Mucosa of stomach (tissue), 1 donor: ENCODE results near the gene METTL27.
"Not testable (repeated sequence)": the region's sequence is repeated elsewhere in the genome, so short reads cannot be mapped to it uniquely, and the experiment has no call there.

Experiments
- H3K27me3 ChIP-seq: one replicate; pipeline ENCODE4 v1.7.0; 2013; ENCODE audit warnings: mild to moderate bottlenecking, low read length; ENCODE audit not compliant: control insufficient read depth, insufficient read depth
- H3K36me3 ChIP-seq: one replicate; pipeline ENCODE4 v1.7.0; 2013; ENCODE audit warnings: low read length; ENCODE audit not compliant: control insufficient read depth, insufficient read depth
- H3K4me1 ChIP-seq: one replicate; pipeline ENCODE4 v1.7.0; 2013; ENCODE audit warnings: mild to moderate bottlenecking, low read length; ENCODE audit not compliant: control insufficient read depth, insufficient read depth
- H3K4me3 ChIP-seq: one replicate; pipeline ENCODE4 v1.7.0; 2013; ENCODE audit warnings: low read length
- H3K9ac ChIP-seq: one replicate; pipeline ENCODE4 v1.7.0; 2013; ENCODE audit warnings: mild to moderate bottlenecking, low read length, moderate library complexity
- H3K9me3 ChIP-seq: one replicate; pipeline ENCODE4 v1.7.0; 2013; ENCODE audit warnings: mild to moderate bottlenecking, low read length, moderate library complexity; ENCODE audit not compliant: control insufficient read depth
- donor health status: Pancreatic carcinoma.

METTL27 gene

DNA sequence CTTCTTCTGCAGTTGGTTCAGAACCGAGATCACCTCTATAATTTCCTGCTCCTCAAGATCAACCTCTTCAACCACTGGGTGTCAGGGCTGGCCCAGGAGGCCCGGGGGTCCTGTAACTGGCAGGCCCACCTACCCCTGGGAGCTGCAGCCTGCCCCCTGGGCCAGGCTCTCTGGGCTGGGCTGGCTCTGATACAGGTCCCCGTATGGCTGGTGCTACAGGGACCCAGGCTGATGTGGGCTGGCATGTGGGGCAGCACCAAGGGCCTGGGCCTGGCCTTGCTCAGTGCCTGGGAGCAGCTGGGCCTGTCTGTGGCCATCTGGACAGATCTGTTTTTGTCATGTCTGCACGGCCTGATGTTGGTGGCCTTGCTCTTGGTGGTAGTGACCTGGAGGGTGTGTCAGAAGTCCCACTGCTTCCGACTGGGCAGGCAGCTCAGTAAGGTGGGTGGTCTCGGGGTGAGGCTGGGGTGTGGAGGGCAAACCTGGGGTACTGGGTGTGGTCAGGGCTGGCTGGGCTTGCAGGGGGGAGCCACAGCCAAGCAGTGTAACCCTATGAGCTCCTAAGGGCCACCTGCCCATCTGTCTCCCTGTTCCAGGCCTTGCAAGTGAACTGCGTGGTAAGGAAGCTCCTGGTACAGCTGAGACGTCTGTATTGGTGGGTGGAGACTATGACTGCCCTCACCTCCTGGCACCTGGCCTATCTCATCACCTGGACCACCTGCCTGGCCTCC, 22.8 kb upstream of the METTL27 start:
- Histone ChIP-seq H3K9ac (no peak overlapping the region), H3K27me3 (no peaks in the 10 kb centered on the region), H3K4me3 (no peak overlapping the region), H3K4me1 (peaks cover 2% of the 10 kb centered on the region), H3K36me3 (no peaks in the 10 kb centered on the region), H3K9me3 (no peaks in the 10 kb centered on the region)

DNA sequence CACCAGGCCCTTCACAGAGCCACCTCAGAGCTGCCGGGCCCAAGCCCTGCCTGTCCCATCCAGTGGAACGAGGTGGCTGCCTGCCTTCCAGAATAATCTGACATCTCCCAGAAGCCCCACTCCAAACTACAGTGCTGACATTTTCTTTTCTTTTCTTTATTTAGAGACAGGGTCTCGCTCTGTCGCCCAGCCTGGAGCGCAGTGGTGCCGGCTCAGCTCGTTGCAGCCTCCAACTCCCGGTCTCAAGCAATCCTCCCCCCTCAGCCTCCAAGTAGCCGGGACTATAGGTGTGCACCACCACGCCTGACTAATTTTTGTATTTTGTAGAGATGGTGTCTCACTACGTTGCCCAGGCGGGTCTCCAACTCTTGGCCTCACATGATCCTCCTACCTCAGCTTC, 19.0 kb upstream of the METTL27 start:
- Histone ChIP-seq H3K4me3 (no peak overlapping the region), H3K9me3 (no peaks in the 10 kb centered on the region), H3K4me1 (no peaks in the 10 kb centered on the region), H3K9ac (no peak overlapping the region), H3K27me3 (peaks cover 14% of the 10 kb centered on the region), H3K36me3 (no peaks in the 10 kb centered on the region)

DNA sequence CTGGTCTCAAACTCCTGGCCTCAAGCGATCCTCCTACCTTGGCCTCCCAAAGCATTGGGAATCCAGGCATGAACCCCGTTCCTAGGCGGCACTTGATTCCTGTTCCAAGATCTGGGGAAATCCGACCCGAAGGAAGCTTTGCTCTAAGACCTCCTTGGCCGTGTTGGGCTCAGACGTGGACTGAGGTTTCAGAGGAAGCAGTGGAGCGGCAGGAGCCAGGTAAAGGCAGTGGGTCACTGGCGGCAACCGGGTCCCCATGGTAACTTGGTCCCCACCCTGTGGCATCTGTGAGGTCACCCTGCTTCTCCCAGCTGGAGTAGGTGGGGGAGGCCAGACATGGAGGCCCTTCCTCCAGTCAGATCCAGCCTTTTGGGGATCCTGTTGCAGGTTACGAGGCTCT, 18.5 kb upstream of the METTL27 start, which contains the start of gene TMEM270:
TSS of gene TMEM270 (plus strand) at position 301 of the 400 bp plus-strand sequence. CDS start at position 337, 36 bp downstream.
- Histone ChIP-seq H3K4me3 (no peak within 1 kb of the TSS), H3K27me3 (peaks cover 17% of the 10 kb centered on the region), H3K9me3 (no peaks in the 10 kb centered on the region), H3K9ac (no peak within 1 kb of the TSS), H3K4me1 (peaks cover under 1% of the 10 kb centered on the region), H3K36me3 (no peaks in the 10 kb centered on the region)

DNA sequence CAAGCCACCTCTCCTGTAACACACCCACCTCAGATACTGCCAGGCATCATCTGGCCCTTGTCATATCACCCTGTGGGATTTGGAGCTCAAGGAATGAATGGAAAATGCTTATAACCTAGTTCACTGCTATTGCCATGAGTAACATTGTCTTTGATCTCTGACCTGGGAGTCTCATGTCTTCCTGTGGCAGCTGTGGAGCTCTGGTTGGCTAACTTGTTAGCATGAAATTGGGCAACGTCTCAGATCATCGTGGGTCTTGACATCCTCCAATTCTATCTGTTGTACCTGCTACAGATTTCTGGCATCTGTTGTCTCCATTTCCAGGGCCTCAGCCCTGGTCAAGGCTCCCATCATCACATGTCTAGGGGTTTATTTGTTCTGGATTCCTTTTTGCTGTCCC, 16.5 kb upstream of the METTL27 start:
- Histone ChIP-seq H3K36me3 (no peaks in the 10 kb centered on the region), H3K9ac (no peak overlapping the region), H3K4me1 (peaks cover 7% of the 10 kb centered on the region), H3K9me3 (no peaks in the 10 kb centered on the region), H3K4me3 (no peak overlapping the region), H3K27me3 (peaks cover 25% of the 10 kb centered on the region)

DNA sequence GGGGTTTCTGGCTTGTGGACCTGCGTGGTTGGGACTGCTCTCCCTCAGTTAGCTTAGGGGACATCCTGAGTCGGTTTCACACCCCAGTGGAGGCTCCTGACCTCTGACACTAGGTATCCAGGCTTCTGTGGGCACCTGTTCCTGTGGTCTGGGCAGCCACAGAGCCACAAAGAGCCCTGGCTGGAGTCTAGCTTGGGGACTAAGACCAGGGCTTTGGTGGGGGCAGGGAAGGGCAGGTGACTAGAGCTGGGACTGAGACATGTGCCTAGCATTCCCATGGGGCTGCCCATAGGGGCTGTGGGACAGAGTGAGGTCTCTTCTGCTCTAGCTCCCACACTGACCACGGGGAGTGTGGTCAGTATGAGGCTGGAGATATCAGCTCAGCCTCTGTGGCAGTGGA, 14.6 kb upstream of the METTL27 start:
- no peaks in the 10 kb centered on the region for H3K9me3 ChIP-seq
- H3K36me3 ChIP-seq = no peaks in the 10 kb centered on the region
- no peak overlapping the region for H3K9ac ChIP-seq
- no peak overlapping the region for H3K4me3 ChIP-seq
- peaks cover 11% of the 10 kb centered on the region for H3K4me1 ChIP-seq
- peaks cover 25% of the 10 kb centered on the region for H3K27me3 ChIP-seq

DNA sequence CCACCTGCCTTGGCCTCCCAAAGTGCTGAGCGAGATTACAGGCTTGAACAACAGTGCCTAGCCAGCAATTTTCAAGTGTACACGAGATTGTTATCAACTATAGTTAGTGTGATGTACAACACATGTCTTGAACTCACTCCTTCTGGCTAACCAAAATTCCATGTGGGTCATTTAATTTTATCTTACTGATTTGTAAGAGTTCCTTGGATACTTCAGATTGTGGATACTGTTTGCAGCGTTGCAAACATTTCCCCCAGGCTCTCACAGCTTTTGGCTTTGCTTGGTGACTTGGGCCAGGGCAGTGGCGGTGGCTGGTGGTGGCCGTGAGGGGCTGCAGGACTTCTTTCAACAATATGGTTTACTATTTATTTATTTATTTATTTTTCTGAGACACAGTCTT, 10.2 kb upstream of the METTL27 start:
- Histone ChIP-seq H3K27me3 (peaks cover 18% of the 10 kb centered on the region), H3K4me1 (peaks cover 35% of the 10 kb centered on the region), H3K9me3 (no peaks in the 10 kb centered on the region), H3K36me3 (no peaks in the 10 kb centered on the region), H3K9ac (no peak overlapping the region), H3K4me3 (no peak overlapping the region)

DNA sequence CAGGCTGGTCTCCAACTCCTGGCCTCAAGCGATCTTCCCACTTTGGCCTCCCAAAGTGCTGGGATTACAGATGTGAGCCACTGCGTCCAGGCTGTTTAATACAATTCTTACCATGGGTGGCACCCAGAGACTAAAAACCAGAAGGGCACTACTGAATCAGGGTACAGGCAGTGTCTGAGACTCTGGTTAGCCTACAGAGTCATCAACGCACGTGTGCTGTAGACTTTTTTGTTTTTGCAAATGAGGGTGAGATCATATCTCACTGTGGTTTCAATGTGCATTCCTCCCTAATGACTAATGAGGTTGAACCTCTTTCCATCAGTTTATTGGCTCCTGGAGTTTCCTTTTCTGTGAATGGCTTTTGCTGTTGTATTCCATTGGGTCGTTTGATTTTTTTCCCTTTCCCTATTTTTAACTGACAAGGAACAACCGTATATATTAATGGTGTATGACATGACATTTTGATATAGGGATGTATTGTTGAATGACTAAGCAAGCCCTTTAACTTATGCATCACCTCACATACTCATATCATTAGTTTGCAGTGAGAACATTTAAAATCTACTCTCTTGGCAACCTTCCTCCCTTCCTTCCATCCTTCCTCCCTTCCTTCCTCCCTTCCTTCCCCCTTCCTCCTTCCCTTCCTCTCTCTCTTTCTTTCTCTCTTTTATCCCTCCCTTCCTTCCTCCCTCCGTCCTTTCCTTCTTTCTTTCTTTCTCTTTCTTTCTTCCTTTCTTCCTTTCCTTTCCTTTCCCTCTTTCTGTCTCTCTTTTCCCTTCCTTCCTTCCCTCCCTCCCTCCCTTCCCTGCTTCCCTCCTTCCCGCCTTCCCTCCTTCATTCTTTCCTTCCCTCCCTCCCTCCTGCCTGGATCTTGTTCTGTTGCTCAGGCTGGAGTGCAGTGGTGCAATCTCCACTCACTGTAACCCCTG, 9.4 kb upstream of the METTL27 start:
- Histone ChIP-seq H3K9ac (no peak overlapping the region), H3K27me3 (peaks cover 13% of the 10 kb centered on the region), H3K36me3 (no peaks in the 10 kb centered on the region), H3K4me1 (peaks cover 35% of the 10 kb centered on the region), H3K9me3 (no peaks in the 10 kb centered on the region), H3K4me3 (no peak overlapping the region)

DNA sequence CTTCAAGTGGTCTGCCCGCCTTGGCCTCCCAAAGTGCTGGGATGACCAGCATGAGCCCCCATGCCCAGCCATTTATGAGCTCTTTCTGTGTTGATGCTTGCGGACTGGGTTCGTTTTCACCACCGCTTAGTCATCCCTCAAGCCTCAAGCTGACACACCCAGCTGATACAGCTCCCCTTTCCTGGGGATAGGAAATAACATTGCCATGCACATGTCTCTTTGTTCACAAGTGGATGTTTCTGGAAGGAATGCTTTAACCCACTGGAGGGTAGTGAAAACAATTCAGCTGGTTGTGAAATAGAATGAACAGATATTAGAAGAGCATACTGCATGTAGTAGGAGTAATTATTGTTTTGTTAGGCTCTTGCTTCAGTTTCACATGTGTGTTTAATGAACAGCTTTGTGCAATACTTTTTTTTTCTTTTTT, 8.5 kb upstream of the METTL27 start:
- peaks cover 8% of the 10 kb centered on the region for H3K27me3 ChIP-seq
- H3K36me3 ChIP-seq = no peaks in the 10 kb centered on the region
- H3K4me3 ChIP-seq = no peak overlapping the region
- peaks cover 33% of the 10 kb centered on the region for H3K4me1 ChIP-seq
- H3K9ac ChIP-seq = no peak overlapping the region
- H3K9me3 ChIP-seq = no peaks in the 10 kb centered on the region

DNA sequence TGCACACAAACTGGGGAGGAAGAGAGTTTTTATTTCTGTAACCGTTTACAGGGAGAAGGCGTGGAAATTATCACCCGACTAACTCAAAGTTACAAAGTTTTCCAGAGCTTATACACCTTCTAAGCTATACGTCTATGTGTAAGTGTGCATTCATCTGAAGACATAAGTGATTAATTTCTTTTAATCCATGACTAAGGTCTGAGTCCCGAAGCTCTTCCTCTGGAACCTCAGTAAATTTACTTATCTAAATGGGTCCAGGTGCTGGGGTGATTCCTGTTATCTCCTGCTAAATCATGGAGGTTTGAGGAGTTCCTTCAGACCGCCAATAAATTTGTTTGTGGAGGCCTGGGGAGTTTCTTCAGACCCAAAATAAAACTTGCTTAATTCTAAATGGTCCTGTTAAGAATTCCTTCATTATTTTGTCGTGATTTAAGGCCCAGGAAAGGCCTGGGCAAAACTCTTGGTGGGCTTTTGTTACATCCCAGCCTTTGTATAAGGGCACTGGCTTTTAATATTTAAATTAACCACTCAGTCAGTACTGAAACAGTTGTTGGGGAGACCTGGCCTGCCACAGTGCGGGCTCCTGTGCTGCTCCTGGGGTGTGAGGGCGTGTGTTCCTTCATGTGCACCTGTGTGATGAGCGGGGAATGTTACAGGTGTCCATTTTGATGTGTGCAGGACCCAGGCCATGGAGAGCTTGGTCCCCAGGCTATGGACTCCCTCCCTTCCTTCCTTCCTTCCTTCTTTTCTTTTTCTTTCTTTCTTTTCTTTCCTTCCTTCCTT, 5.8 kb upstream of the METTL27 start:
- H3K9ac ChIP-seq = no peak overlapping the region
- H3K9me3 ChIP-seq = no peaks in the 10 kb centered on the region
- no peaks in the 10 kb centered on the region for H3K36me3 ChIP-seq
- H3K4me3 ChIP-seq = no peak overlapping the region
- peaks cover 27% of the 10 kb centered on the region for H3K4me1 ChIP-seq
- H3K27me3 ChIP-seq = peaks cover 5% of the 10 kb centered on the region

DNA sequence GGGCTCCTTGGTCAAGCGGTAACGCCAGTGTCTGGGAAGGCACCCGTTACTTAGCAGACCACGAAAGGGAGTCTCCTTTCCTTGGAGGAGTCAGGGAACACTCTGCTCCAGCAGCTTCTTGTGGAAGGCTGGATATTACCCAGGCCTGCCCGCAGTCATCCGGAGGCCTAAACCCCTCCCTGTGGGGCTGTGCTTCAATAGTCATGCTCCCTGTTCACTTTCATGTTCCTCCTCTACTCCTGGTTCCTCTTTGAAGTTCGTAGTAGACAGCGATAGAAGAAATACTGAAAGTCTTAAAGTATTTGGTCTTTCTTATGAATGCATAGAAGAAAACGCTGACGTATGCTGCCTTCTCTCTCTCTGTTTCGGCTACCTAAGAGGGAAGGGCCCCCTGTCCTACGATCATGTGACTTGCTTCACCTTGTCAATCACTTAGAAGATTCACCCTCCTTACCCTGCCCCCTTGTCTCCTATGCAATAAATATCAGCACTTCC, 3.4 kb upstream of the METTL27 start:
- not testable (repeated sequence) for H3K9me3 ChIP-seq, H3K36me3 ChIP-seq, H3K4me3 ChIP-seq, H3K9ac ChIP-seq, H3K27me3 ChIP-seq
- H3K4me1 ChIP-seq = peaks cover 19% of the 10 kb centered on the region

DNA sequence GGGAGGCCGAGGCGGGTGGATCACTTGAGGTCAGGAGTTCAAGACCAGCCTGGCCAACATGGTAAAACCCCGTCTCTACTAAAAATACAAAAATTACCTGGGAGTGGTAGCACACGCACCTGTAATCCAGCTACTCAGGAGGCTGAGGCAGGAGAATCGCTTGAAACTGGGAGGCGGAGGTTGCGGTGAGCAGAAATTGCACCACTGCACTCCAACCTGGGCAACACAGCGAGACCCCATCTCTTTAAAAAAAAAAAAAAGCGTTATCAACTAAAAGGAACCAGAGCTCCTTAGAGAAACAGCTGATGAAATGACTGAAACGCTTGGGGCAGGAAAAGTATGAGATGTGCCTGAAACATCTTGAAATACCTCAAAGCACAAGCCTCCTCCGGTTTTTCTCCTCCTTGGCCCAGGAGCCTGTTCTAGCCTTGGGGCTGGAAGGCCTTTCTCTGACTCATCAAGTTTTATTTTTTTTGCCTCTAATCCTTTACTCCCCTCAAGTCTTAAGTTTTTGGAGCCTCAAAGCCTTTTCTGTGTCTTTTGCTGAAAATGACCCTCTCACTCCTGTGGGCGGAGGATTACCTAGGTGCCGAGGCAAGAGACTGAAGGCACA, 2.6 kb upstream of the METTL27 start:
- peaks cover 14% of the 10 kb centered on the region for H3K4me1 ChIP-seq
- H3K4me3 ChIP-seq = no peak overlapping the region
- H3K27me3 ChIP-seq = peaks cover 5% of the 10 kb centered on the region
- no peak overlapping the region for H3K9ac ChIP-seq
- H3K9me3 ChIP-seq = no peaks in the 10 kb centered on the region
- H3K36me3 ChIP-seq = no peaks in the 10 kb centered on the region
